ENCODE data around the gene GSTM4. TPM values are rescaled to one million over a fixed set of nuclear protein-coding genes. Genes with fewer than 3 reads are reported as not detected.

GSTM4 gene
- total and polyA plus RNA-seq, 2 of the 8 experiments (the other 6 are each of a cell fraction or from before 2014, with no cell fraction given), result 11.3 to 31.4 TPM

GRCh38 chr1:109652402-109652801 is 3.5 kb upstream of the GSTM4 start (continued):
- TF ChIP-seq SRF (IDR thresholded peaks at IDR 0.05; ENCODE audit: low read depth, low read length) (no peak), CHD7 (IDR thresholded peaks at IDR 0.05; ENCODE audit: insufficient replicate concordance, low read length) (no peak), HDAC6 (IDR thresholded peaks at IDR 0.05; ENCODE audit: low read depth, low read length) (no peak), KDM1A (IDR thresholded peaks at IDR 0.05; ENCODE audit: borderline replicate concordance, low read length) (no peak), BACH1 (IDR thresholded peaks at IDR 0.05; ENCODE audit: low read length) (no peak), JUN (IDR thresholded peaks at IDR 0.05; ENCODE audit: low read depth, low read length) (no peak), RXRA (IDR thresholded peaks at IDR 0.05; ENCODE audit: insufficient read depth, low read depth, low read length) (no peak), CREB1 (IDR thresholded peaks at IDR 0.05) (no peak), SUZ12 (IDR thresholded peaks at IDR 0.05; ENCODE audit: low read length) (no peak)
- TF ChIP-seq, protein P1, sequence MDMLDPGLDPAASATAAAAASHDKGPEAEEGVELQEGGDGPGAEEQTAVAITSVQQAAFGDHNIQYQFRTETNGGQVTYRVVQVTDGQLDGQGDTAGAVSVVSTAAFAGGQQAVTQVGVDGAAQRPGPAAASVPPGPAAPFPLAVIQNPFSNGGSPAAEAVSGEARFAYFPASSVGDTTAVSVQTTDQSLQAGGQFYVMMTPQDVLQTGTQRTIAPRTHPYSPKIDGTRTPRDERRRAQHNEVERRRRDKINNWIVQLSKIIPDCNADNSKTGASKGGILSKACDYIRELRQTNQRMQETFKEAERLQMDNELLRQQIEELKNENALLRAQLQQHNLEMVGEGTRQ (IDR thresholded peaks at IDR 0.05; ENCODE audit: low read length), result no peak
